Muscle layer of colon (tissue), 2 donors: ENCODE data around the gene APLP1.
"Not testable (repeated sequence)": the region's sequence is repeated elsewhere in the genome, so short reads cannot be mapped to it uniquely, and the experiment has no call there.

Experiments used
- H3K27ac ChIP-seq: one replicate; pipeline ENCODE4 v1.7.0; 2013; ENCODE audit warnings: low read depth, mild to moderate bottlenecking, low read length, moderate library complexity
- H3K27me3 ChIP-seq, 2 donors: one replicate each; pipeline ENCODE4 v1.7.0; 2013; ENCODE audit warnings: low read length in 2 of 2, mild to moderate bottlenecking in 2 of 2; ENCODE audit not compliant: insufficient read depth in 2 of 2, control insufficient read depth in 1 of 2
- H3K36me3 ChIP-seq: one replicate; pipeline ENCODE4 v1.7.0; 2013; ENCODE audit warnings: mild to moderate bottlenecking, low read length; ENCODE audit not compliant: insufficient read depth
- H3K4me1 ChIP-seq: one replicate; pipeline ENCODE4 v1.7.0; 2013; ENCODE audit warnings: mild to moderate bottlenecking, low read length; ENCODE audit not compliant: insufficient read depth
- H3K4me3 ChIP-seq, 2 donors: one replicate each; pipeline ENCODE4 v1.7.0; 2013; ENCODE audit warnings: low read length in 2 of 2, low read depth in 1 of 2, mild to moderate bottlenecking in 1 of 2, moderate library complexity in 1 of 2
- H3K9ac ChIP-seq: one replicate; pipeline ENCODE4 v1.7.0; 2013; ENCODE audit warnings: low read length
- H3K9me3 ChIP-seq: one replicate; pipeline ENCODE4 v1.7.0; 2013; ENCODE audit warnings: mild to moderate bottlenecking, low read length
- donor health status: abdominal sarcoma.
- donor health status: Adenocarcinoma of cecum.

The APLP1 gene

DNA sequence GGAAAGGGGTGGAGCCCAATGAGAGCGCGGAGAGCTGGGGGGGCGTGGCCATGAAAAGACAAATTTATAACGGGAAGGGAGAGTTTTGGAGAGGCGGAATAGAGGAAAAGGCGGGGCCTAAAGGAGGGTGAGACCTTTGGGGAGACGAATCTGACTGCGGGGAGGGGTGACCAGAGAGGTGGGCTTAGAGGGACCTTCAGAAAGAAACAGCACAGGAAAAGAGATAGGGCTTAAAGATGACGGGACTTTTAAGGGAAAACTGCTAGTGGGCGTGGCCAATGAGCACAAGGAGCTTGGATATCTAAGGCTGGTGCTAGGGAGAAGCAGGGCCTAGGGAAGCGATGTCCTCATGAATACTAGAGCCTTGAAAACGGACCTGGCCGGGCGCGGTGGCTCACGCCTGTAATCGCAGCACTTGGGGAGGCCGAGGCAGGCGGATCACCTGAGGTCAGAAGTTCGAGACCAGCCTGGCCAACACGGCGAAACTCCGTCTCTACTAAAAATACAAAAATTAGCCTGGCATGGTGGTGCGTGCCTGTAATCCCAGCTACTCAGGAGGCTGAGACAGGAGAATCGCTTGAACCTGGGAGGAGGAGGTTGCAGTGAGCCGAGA lies 1.9 kb downstream of the APLP1 start:
- not testable (repeated sequence) for H3K9ac ChIP-seq, H3K27ac ChIP-seq, H3K9me3 ChIP-seq, H3K36me3 ChIP-seq, H3K4me3 ChIP-seq
- peaks cover 15% of the 10 kb centered on the region for H3K4me1 ChIP-seq
- peaks cover 29 to 48% of the 10 kb centered on the region in 2 donors for H3K27me3 ChIP-seq

- Histone ChIP-seq H3K36me3 (no peaks in the 10 kb centered on the region), H3K4me3 (no peak overlapping the region), H3K9me3 (no peaks in the 10 kb centered on the region), H3K27me3 (peaks cover 29 to 48% of the 10 kb centered on the region in 2 donors), H3K4me1 (peaks cover 15% of the 10 kb centered on the region), H3K9ac (no peak overlapping the region), H3K27ac (no peak overlapping the region)
Measured at GRCh38 chr19:35870798-35871197, 2.4 kb downstream of the APLP1 start.

- no peaks in the 10 kb centered on the region for H3K9me3 ChIP-seq
- H3K4me1 ChIP-seq, result peaks cover 15% of the 10 kb centered on the region
- peaks cover 29 to 45% of the 10 kb centered on the region in 2 donors for H3K27me3 ChIP-seq
- H3K27ac ChIP-seq, result no peak overlapping the region
- H3K4me3 ChIP-seq, result no peak overlapping the region
- no peak overlapping the region for H3K9ac ChIP-seq
- H3K36me3 ChIP-seq, result no peaks in the 10 kb centered on the region
Measured at GRCh38 chr19:35871611-35872010, 3.2 kb downstream of the APLP1 start.

- H3K4me3 ChIP-seq, result no peak overlapping the region
- no peaks in the 10 kb centered on the region for H3K9me3 ChIP-seq
- no peak overlapping the region for H3K27ac ChIP-seq
- peaks cover 15% of the 10 kb centered on the region for H3K4me1 ChIP-seq
- H3K9ac ChIP-seq, result no peak overlapping the region
- no peaks in the 10 kb centered on the region for H3K36me3 ChIP-seq
- peaks cover 29 to 39% of the 10 kb centered on the region in 2 donors for H3K27me3 ChIP-seq
Measured at GRCh38 chr19:35872180-35872579, 3.8 kb downstream of the APLP1 start.

DNA sequence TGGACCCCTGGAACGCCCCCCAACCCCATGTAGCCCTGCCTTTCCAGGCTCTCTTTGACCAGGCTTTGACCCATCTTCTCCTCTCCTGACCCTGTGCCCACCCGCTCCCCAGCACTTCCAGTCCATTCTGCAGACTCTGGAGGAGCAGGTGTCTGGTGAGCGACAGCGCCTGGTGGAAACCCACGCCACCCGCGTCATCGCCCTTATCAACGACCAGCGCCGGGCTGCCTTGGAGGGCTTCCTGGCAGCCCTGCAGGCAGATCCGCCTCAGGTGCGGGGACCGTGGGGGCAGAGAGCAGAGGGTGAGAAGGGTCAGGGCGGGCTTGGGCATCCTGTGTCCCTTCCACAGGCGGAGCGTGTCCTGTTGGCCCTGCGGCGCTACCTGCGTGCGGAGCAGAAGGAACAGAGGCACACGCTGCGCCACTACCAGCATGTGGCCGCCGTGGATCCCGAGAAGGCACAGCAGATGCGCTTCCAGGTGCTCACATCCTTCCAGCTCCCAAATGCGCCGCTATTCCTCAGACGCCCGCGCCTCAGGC lies 6.1 kb downstream of the APLP1 start:
- H3K4me1 ChIP-seq, result peaks cover 8% of the 10 kb centered on the region
- no peaks in the 10 kb centered on the region for H3K36me3 ChIP-seq
- no peak overlapping the region for H3K27ac ChIP-seq
- no peaks in the 10 kb centered on the region for H3K9me3 ChIP-seq
- H3K27me3 ChIP-seq, result peaks cover 24 to 45% of the 10 kb centered on the region in 2 donors
- no peak overlapping the region for H3K4me3 ChIP-seq
- no peak overlapping the region for H3K9ac ChIP-seq

GRCh38 chr19:35879068-35879467 lies 10.7 kb downstream of the APLP1 start:
- H3K36me3 ChIP-seq, result no peaks in the 10 kb centered on the region
- no peak overlapping the region for H3K27ac ChIP-seq
- H3K4me3 ChIP-seq, result no peak overlapping the region
- H3K9ac ChIP-seq, result no peak overlapping the region
- H3K9me3 ChIP-seq, result no peaks in the 10 kb centered on the region
- H3K4me1 ChIP-seq, result no peaks in the 10 kb centered on the region
- H3K27me3 ChIP-seq, result peaks cover 0 to 23% of the 10 kb centered on the region in 2 donors

GRCh38 chr19:35879770-35880317 lies 11.5 kb downstream of the APLP1 start:
- Histone ChIP-seq H3K36me3 (no peaks in the 10 kb centered on the region), H3K9me3 (no peaks in the 10 kb centered on the region), H3K4me1 (no peaks in the 10 kb centered on the region), H3K4me3 (no peak overlapping the region), H3K27ac (no peak overlapping the region), H3K27me3 (peaks cover 0 to 23% of the 10 kb centered on the region in 2 donors), H3K9ac (no peak overlapping the region)

DNA sequence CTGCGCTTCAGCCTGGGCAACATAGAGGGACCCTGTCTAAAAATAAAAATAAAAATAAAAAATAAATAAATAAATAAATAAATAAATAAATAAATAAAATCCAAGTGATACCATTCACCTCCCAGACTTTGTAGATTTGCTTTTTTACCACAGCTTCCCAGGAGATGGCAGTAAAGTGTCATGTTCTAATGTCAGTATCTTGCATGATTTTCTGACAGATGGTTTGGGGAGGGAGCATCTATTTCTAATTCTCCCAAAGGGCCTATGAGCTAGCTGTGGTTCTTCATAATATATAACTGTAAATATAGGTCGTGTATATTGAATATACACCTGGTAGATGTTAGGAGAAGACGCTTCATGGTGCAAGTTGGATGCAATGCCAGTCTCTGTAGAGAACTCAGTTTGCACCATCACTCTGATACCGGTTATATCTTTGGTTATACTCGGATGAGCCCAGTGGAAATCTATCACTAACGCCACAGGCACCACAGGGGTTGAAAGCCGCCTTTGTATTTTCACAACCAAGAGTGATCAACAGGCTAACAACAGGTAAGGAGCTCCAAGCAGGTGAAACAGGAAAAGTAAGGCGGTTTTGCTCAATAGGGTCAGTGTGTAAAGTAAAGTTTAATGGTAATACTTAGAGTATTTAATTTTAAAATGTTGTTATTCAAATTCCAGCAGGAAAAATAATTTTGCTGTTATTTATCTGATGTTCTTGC lies 13.9 kb downstream of the APLP1 start:
- Histone ChIP-seq H3K27ac (no peak overlapping the region), H3K27me3 (peaks cover 0 to 23% of the 10 kb centered on the region in 2 donors), H3K9ac (no peak overlapping the region), H3K36me3 (no peaks in the 10 kb centered on the region), H3K4me1 (no peaks in the 10 kb centered on the region), H3K4me3 (no peak overlapping the region), H3K9me3 (no peaks in the 10 kb centered on the region)

DNA sequence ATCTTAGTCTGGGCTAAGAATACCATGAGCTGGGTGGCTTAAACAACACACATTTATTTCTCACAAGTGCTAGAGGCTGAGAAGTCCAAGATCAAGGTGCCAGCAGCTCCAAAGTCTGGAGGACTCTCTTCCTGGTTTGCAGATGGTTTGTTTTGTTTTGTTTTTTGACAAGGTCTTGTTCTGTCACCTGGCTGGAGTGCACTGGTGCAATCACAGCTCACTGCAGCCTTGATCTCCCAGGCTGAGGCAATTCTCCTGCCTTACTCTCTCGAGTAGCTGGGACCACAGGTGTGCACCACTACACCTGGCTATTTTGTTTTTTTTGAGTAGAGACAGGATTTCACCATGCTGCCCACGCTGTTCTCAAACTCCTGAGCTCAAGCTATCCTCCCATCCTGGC lies 15.5 kb downstream of the APLP1 start:
- Histone ChIP-seq H3K36me3 (peaks cover 12% of the 10 kb centered on the region), H3K4me3 (no peak overlapping the region), H3K27ac (no peak overlapping the region), H3K9me3 (no peaks in the 10 kb centered on the region), H3K9ac (no peak overlapping the region), H3K4me1 (no peaks in the 10 kb centered on the region), H3K27me3 (peaks cover 0 to 10% of the 10 kb centered on the region in 2 donors)

- Histone ChIP-seq H3K4me1 (no peaks in the 10 kb centered on the region), H3K9me3 (no peaks in the 10 kb centered on the region), H3K27ac (no peak overlapping the region), H3K27me3 (peaks cover 0 to under 1% of the 10 kb centered on the region in 2 donors), H3K4me3 (no peak overlapping the region), H3K9ac (no peak overlapping the region), H3K36me3 (peaks cover 26% of the 10 kb centered on the region)
Measured at GRCh38 chr19:35885225-35885738, 16.9 kb downstream of the APLP1 start.

DNA sequence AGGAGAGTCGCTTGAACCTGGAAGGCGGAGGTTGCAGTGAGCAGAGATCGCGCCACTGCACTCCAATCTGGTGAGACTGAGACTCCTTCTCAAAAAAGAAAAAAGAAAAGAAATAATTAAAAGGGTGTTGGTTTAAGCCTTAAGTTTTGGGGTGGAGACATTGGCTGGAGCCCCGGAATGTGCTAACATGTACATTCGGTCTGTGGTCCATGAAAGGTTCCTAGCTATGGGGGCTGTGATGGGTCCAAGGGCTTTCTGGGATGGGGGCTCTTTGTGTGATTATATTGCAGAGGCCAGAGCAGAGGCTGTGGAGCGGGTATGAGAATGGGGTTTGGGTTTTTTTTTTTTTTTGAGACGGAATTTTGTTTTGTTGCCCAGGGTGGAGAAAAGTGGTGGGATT lies 17.5 kb downstream of the APLP1 start:
- Histone ChIP-seq H3K4me3 (no peak overlapping the region), H3K27me3 (no peaks in the 10 kb centered on the region), H3K9me3 (no peaks in the 10 kb centered on the region), H3K9ac (no peak overlapping the region), H3K4me1 (no peaks in the 10 kb centered on the region), H3K27ac (no peak overlapping the region), H3K36me3 (peaks cover 29% of the 10 kb centered on the region)
